PFSK-1 (cell line): ENCODE data around the gene CR1.

Experiments used
- FOXP2 ChIP-seq: optimal IDR thresholded peaks from 2 replicates; pipeline ENCODE3; 2011; ENCODE audit warnings: borderline replicate concordance, control low read depth, inconsistent platforms; ENCODE audit not compliant: insufficient read depth; ENCODE audit errors: extremely low read length, extremely low read depth
- POLR2AphosphoS5 ChIP-seq: IDR thresholded peaks from 2 replicates; pipeline ENCODE4 v1.6.1; 2012; ENCODE audit warnings: low read depth, mild to moderate bottlenecking, control low read depth, low read length, moderate library complexity
- REST ChIP-seq, 2 experiments: IDR thresholded peaks; 2 replicates each; pipeline versions ENCODE4 v1.6.1 to v1.8.0; 2011 to 2012; ENCODE audit warnings: low read depth in 2 of 2, low read length in 2 of 2, control low read depth in 1 of 2, inconsistent platforms in 1 of 2, mild to moderate bottlenecking in 1 of 2, moderate library complexity in 1 of 2; ENCODE audit not compliant: insufficient read depth in 1 of 2
- SIN3A ChIP-seq: IDR thresholded peaks from 2 replicates; pipeline ENCODE4 v1.6.1; 2012; ENCODE audit warnings: mild to moderate bottlenecking, low read length, moderate library complexity, borderline replicate concordance; ENCODE audit not compliant: insufficient read depth
- TAF1 ChIP-seq: IDR thresholded peaks from 2 replicates; pipeline ENCODE4 v1.6.1; 2012; ENCODE audit warnings: low read length, control low read depth, borderline replicate concordance; ENCODE audit not compliant: insufficient read depth

Gene CR1

GRCh38 chr1:207493212-207493611, 2.7 kb upstream of the CR1 start:
- TF ChIP-seq FOXP2 (no peak), SIN3A (no peak), REST (IDR thresholded peaks at IDR 0.05; ENCODE audit: insufficient read depth in 1 of 2, low read depth in 2 of 2, low read length in 2 of 2) (no peak), TAF1 (no peak), POLR2AphosphoS5 (no peak)

- TF ChIP-seq FOXP2 (no peak), SIN3A (no peak), POLR2AphosphoS5 (no peak), TAF1 (no peak), REST (IDR thresholded peaks at IDR 0.05; ENCODE audit: insufficient read depth in 1 of 2, low read depth in 2 of 2, low read length in 2 of 2) (no peak)
These were observed 1.8 kb upstream of the CR1 start for GRCh38 chr1:207494171-207494570.

- TF ChIP-seq POLR2AphosphoS5 (no peak), SIN3A (no peak), TAF1 (no peak), FOXP2 (no peak), REST (IDR thresholded peaks at IDR 0.05; ENCODE audit: insufficient read depth in 1 of 2, low read depth in 2 of 2, low read length in 2 of 2) (no peak)
These were observed 2.0 kb downstream of the CR1 start for GRCh38 chr1:207497941-207498340.

GRCh38 chr1:207499573-207499972, 3.6 kb downstream of the CR1 start:
- TF ChIP-seq TAF1: no peak
- no peak for TF ChIP-seq FOXP2
- no peak for TF ChIP-seq POLR2AphosphoS5
- TF ChIP-seq REST (IDR thresholded peaks at IDR 0.05; ENCODE audit: insufficient read depth in 1 of 2, low read depth in 2 of 2, low read length in 2 of 2): no peak
- no peak for TF ChIP-seq SIN3A

- no peak for TF ChIP-seq SIN3A
- no peak for TF ChIP-seq REST (IDR thresholded peaks at IDR 0.05; ENCODE audit: insufficient read depth in 1 of 2, low read depth in 2 of 2, low read length in 2 of 2)
- no peak for TF ChIP-seq TAF1
- no peak for TF ChIP-seq POLR2AphosphoS5
- no peak for TF ChIP-seq FOXP2
These were observed 4.3 kb downstream of the CR1 start for GRCh38 chr1:207500306-207500705.
